HG02885 (cell line): ENCODE results near the gene ATP8B4.

Experiments used
- ATAC-seq: cut with Tn5 transposase; IDR thresholded peaks from one replicate; pipeline ENCODE4 v1.9.1; 2021; ENCODE audit warnings: mild to moderate bottlenecking; ENCODE audit not compliant: unreplicated experiment, poor library complexity

The ATP8B4 gene

GRCh38 chr15:49831206-49831965, 287.6 kb downstream of the ATP8B4 start:
- ATAC-seq: no peak

DNA sequence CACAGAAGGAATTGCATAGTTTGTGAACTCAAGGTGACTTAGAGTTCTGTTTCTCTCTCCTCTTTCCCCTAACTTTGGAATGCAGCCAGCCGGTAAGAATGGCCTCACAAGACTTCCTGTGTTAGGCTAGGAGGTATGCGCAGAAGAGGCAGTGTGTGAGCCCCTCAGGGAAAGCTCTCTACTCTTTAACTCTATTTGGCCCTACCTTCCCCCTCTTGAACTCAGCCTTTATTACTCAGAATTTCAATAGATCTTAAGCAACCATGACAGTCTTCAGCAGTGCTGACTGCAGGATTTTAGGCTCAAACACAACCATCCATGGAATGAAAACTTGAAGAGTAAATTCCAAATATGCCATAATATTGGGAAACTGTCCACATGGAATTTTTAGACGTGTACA, 288.6 kb downstream of the ATP8B4 start:
- no peak for ATAC-seq

DNA sequence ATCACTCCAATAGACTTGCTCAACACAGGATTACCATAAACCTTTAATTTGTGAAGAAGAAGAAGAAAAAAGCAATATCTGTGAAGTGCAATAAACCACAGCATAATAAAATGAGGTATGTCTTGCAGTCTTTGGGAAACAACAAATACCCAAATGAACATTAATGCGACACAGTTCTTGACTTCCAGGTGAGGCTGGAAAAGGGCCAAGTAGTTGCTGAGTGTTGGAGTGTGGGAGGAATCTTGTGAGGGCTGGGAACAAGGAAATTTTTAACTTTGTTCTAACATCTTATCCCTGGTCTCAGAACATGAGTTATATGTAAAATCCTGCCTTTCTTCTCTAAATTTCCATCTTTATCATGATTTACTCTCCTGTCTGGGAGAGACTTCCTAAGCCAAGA, 291.7 kb downstream of the ATP8B4 start:
- no peak for ATAC-seq

DNA sequence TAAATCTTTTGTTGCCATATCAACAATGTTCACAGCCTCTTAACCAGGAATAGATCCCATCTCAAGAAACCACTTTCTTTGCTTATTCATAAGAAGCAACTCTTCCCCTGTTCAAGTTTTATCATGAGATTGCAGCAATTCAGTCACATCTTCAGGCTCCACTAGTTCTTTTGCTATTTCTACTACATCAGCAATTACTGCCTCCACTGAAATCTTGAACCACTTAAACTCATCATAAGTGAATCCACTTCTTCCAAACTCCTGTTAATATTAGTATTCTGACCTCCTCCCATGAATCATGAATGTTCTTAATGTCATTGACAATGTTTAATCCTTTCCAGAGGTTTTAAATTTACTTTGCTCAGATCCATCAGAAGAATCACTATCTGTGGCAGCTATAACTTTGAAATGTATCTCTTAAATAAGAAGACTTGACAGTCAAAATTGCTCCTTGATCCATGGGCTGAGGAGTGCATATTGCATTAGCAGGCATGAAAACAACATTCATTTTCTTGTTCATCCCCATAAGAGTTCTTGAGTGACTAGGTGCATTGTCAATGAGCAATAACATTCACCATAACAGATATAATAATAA, 292.3 kb downstream of the ATP8B4 start:
- no peak for ATAC-seq

DNA sequence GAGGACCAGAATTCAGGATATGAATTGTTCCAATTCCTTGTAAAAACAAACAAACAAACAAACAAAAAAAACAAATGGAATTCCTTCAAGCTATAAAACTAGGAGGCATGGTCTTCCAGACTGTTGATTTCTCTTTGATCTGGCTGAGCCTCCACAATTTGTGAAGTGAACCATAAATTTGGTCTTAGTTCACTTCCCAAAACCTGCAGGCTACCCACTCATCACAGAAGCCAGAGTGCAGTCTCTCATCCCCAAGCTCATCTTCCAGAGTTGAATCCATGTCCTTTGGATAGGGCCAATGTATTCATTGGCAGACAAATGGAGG, 294.3 kb downstream of the ATP8B4 start:
- no peak for ATAC-seq

- ATAC-seq: no peak
Measured at GRCh38 chr15:49823987-49824774, 294.9 kb downstream of the ATP8B4 start.

DNA sequence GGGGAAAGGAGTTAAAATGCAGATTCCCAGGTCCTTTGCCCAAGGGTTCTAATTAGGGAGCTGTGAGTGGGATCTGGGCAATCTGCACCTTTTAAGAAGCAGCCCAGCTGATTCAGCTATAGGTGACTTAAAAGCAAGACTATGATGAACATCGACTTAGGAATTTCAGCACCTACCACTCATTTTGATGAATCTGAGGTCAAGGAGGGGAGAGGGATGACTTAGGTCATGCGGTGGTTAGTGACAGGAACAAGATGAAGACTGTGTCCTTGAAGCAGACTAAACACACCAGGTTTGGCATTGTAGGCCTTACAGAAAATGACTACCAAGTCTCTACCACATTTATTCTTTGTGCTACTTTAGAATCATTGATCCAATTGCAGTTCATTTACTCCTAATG, 301.9 kb downstream of the ATP8B4 start:
- ATAC-seq: no peak

DNA sequence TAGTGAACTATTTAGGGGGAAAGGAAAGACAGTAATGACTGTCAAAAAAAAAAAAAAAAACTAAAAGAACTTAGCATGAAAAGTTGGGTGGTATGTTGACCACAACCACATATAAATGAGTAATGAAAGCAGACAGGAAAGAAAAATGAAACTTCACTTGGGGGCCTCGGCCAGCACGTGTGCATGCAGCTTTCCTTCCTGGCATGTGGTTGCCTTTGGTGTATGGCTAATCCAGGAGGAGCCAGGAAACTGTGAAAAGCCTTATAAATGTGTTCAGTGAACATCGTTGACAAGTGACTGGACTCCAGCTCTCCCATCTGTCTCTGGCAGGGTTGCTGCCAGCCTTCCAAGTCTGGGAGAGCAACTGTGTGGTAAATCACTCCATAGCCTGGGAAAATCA, 303.1 kb downstream of the ATP8B4 start:
- peak; percentile 70 for ATAC-seq

DNA sequence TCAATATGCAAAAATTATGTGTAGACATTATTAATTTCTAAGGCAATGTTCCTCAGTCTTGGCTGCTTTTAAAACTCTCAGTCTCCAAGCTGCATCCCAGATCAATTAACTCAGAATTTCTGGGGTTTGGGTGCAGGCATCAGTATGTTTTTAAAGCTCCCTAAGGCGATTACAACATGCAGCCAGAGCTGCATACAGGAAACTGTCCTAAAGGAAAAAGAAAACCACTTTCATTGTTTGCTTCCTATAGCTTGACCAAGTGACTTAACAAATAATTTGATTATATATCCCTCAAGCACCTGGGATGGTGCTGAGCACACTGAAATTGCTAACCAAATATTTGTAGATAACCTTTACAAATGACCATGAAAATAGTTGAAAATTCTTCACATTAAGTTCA, 303.5 kb downstream of the ATP8B4 start:
- no peak for ATAC-seq

DNA sequence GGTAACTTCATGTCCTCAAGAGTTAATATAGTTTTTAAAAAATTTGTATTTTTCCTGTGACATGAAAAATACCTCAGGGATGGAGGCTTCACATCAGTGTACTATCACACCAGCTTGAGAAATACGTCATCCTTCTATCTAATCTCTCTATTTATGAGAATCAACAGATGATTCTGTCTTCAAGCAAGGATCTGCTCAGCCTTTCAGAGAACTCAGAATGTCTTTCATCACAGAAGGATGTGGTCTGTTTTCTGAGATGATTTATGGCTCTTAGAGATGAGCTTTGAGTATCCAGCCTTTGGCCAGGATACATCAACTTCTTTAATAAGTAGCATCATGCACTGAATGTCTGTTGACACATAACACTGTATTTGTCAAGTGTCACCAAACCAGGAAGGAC, 304.3 kb downstream of the ATP8B4 start:
- no peak for ATAC-seq

- ATAC-seq: no peak
Measured at GRCh38 chr15:49813625-49814024, 305.4 kb downstream of the ATP8B4 start.

GRCh38 chr15:49810720-49811119, 308.3 kb downstream of the ATP8B4 start:
- no peak for ATAC-seq

GRCh38 chr15:49809894-49810609, 309.0 kb downstream of the ATP8B4 start:
- ATAC-seq: no peak

- ATAC-seq: no peak
Measured at GRCh38 chr15:49808341-49808740, 310.7 kb downstream of the ATP8B4 start.
